ENCODE results near the gene DUSP28. TPM values are rescaled to one million over a fixed set of nuclear protein-coding genes. Genes with fewer than 3 reads are reported as not detected.

DUSP28 gene
- total and polyA plus RNA-seq, 2 of the 13 experiments (the other 11 are each of a cell fraction or from before 2014, with no cell fraction given) = 5.2 to 8.6 TPM

- TF ChIP-seq ZBTB43 (CRISPR knock-in tag; conservative IDR thresholded peaks at IDR 0.05) (peak; percentile 44; the same call in 1 of the 2 replicates), ZXDC (CRISPR knock-in tag; IDR thresholded peaks at IDR 0.05) (peak; percentile 57; the same call in 1 of the 2 replicates), ZNF276 (CRISPR knock-in tag; IDR thresholded peaks at IDR 0.05; ENCODE audit: low read depth) (peak; percentile 76; the same call in 1 of the 2 replicates), ZNF280D (CRISPR knock-in tag; IDR thresholded peaks at IDR 0.05) (peak; percentile 52; the same call in 1 of the 2 replicates), GABPA (IDR thresholded peaks at IDR 0.05; ENCODE audit: low read depth, low read length) (no peak), GABPA (CRISPR knock-in tag; IDR thresholded peaks at IDR 0.05; ENCODE audit: low read depth) (peak; percentile 97), ZNF354B (CRISPR knock-in tag; IDR thresholded peaks at IDR 0.05) (0 out of 2 replicates have a peak, but pooled peaks have one; percentile 72), RFXAP (CRISPR knock-in tag; IDR thresholded peaks at IDR 0.05; ENCODE audit: borderline replicate concordance) (peak; percentile 33; the same call in 1 of the 2 replicates), GLMP (CRISPR knock-in tag; IDR thresholded peaks at IDR 0.05; ENCODE audit: borderline replicate concordance) (no peak), ZNF556 (CRISPR knock-in tag; IDR thresholded peaks at IDR 0.05; ENCODE audit: borderline replicate concordance) (peak; percentile 86), NR2F2 (IDR thresholded peaks at IDR 0.05; ENCODE audit: borderline replicate concordance, low read depth) (peak; percentile 52; the same call in 1 of the 2 replicates), ATRX (CRISPR knock-in tag; IDR thresholded peaks at IDR 0.05; ENCODE audit: borderline replicate concordance) (no peak)
Measured at GRCh38 chr2:240586198-240586918, 26.2 kb downstream of the DUSP28 start, which contains the start of gene CAPN10 (continued).
